H9 (cell line): ENCODE results near the gene ODAD3. TPM values are rescaled to one million over a fixed set of nuclear protein-coding genes. Genes with fewer than 3 reads are reported as not detected.

ENCODE experiments used
- DNase-seq: peaks from one replicate; pipeline ENCODE4 v3.0.0-alpha.2; 2017
- H2AFZ ChIP-seq: one replicate; pipeline ENCODE4 v1.6.1; 2013; ENCODE audit warnings: mild to moderate bottlenecking, low read length, control low read depth, moderate library complexity
- H2AK5ac ChIP-seq: 2 replicates; pipeline ENCODE4 v1.6.1; 2013; ENCODE audit warnings: low read length, control low read depth, mixed read lengths; ENCODE audit not compliant: insufficient read length
- H2BK120ac ChIP-seq: one replicate; pipeline ENCODE4 v1.6.1; 2013; ENCODE audit warnings: low read depth, mild to moderate bottlenecking, low read length, control low read depth, inconsistent platforms; ENCODE audit not compliant: poor library complexity, severe bottlenecking
- H2BK12ac ChIP-seq: 2 replicates; pipeline ENCODE4 v1.6.1; 2013; ENCODE audit warnings: low read length, control low read depth, mixed read lengths, low read depth; ENCODE audit not compliant: insufficient read length
- H2BK15ac ChIP-seq: 2 replicates; pipeline ENCODE4 v1.6.1; 2013; ENCODE audit warnings: low read depth, low read length, control low read depth
- H2BK20ac ChIP-seq: one replicate; pipeline ENCODE4 v1.6.1; 2013; ENCODE audit warnings: low read depth, mild to moderate bottlenecking, low read length, control low read depth, inconsistent platforms; ENCODE audit not compliant: poor library complexity, severe bottlenecking
- H2BK5ac ChIP-seq: 2 replicates; pipeline ENCODE4 v1.6.1; 2013; ENCODE audit warnings: low read length, control low read depth, mixed read lengths; ENCODE audit not compliant: insufficient read length
- H3K14ac ChIP-seq: 2 replicates; pipeline ENCODE4 v1.6.1; 2013; ENCODE audit warnings: low read length, control low read depth; ENCODE audit not compliant: insufficient read depth
- H3K18ac ChIP-seq: 2 replicates; pipeline ENCODE4 v1.6.1; 2013; ENCODE audit warnings: low read depth, mild to moderate bottlenecking, mixed read lengths, low read length, control low read depth; ENCODE audit not compliant: insufficient read length
- H3K23ac ChIP-seq: 2 replicates; pipeline ENCODE4 v1.6.1; 2013; ENCODE audit warnings: low read length, control low read depth, mixed read lengths, low read depth; ENCODE audit not compliant: insufficient read length
- H3K23me2 ChIP-seq: 2 replicates; pipeline ENCODE4 v1.6.1; 2013; ENCODE audit warnings: low read depth, mild to moderate bottlenecking, mixed read lengths, low read length, control low read depth; ENCODE audit not compliant: insufficient read length, poor library complexity, severe bottlenecking
- H3K27ac ChIP-seq: 2 replicates; pipeline ENCODE4 v1.5.1; 2013; ENCODE audit warnings: low read length, control low read depth, mixed read lengths, low read depth; ENCODE audit not compliant: insufficient read length
- H3K27me3 ChIP-seq: 2 replicates; pipeline ENCODE4 v1.6.1; 2013; ENCODE audit warnings: low read length, control low read depth, inconsistent platforms; ENCODE audit not compliant: insufficient read depth
- H3K4ac ChIP-seq: 2 replicates; pipeline ENCODE4 v1.6.1; 2013; ENCODE audit warnings: low read depth, mild to moderate bottlenecking, control low read depth, inconsistent platforms, low read length, moderate library complexity
- H3K4me1 ChIP-seq: 2 replicates; pipeline ENCODE4 v1.6.1; 2013; ENCODE audit warnings: low read length, control low read depth, inconsistent platforms; ENCODE audit not compliant: insufficient read depth
- H3K4me2 ChIP-seq: 2 replicates; pipeline ENCODE4 v1.6.1; 2013; ENCODE audit warnings: low read length, control low read depth, mixed read lengths; ENCODE audit not compliant: insufficient read length, insufficient read depth
- H3K56ac ChIP-seq: 2 replicates; pipeline ENCODE4 v1.6.1; 2013; ENCODE audit warnings: low read depth, mild to moderate bottlenecking, mixed read lengths, low read length, control low read depth; ENCODE audit not compliant: insufficient read length
- H3K79me1 ChIP-seq: 2 replicates; pipeline ENCODE4 v1.6.1; 2013; ENCODE audit warnings: low read depth, mild to moderate bottlenecking, moderate library complexity, low read length, control low read depth, inconsistent platforms; ENCODE audit not compliant: insufficient read depth, poor library complexity, severe bottlenecking
- H3K79me2 ChIP-seq: 2 replicates; pipeline ENCODE4 v1.6.1; 2013; ENCODE audit warnings: low read length, control low read depth, inconsistent platforms; ENCODE audit not compliant: insufficient read depth
- H3K9ac ChIP-seq: 2 replicates; pipeline ENCODE4 v1.6.1; 2013; ENCODE audit warnings: low read length, control low read depth, mixed read lengths; ENCODE audit not compliant: insufficient read length; ENCODE audit errors: extremely low read depth
- H3K9me3 ChIP-seq: one replicate; pipeline ENCODE4 v1.6.1; 2013; ENCODE audit warnings: low read depth, low read length, inconsistent platforms; ENCODE audit not compliant: control insufficient read depth
- H3T11ph ChIP-seq: one replicate; pipeline ENCODE4 v1.6.1; 2013; ENCODE audit warnings: mild to moderate bottlenecking, low read length, control low read depth, inconsistent platforms
- H4K20me1 ChIP-seq: one replicate; pipeline ENCODE4 v1.6.1; 2013; ENCODE audit not compliant: control insufficient read depth, insufficient read length, insufficient read depth
- H4K5ac ChIP-seq: 2 replicates; pipeline ENCODE4 v1.6.1; 2013; ENCODE audit warnings: low read depth, mild to moderate bottlenecking, mixed read lengths, low read length, control low read depth; ENCODE audit not compliant: insufficient read length
- H4K8ac ChIP-seq: replicated peaks from 2 replicates; pipeline ENCODE4 v1.6.1; 2013; ENCODE audit warnings: low read length, control low read depth, mixed read lengths, low read depth; ENCODE audit not compliant: insufficient read length
- H4K91ac ChIP-seq: 2 replicates; pipeline ENCODE4 v1.6.1; 2013; ENCODE audit warnings: low read depth, mild to moderate bottlenecking, moderate library complexity, mixed read lengths, low read length, control low read depth; ENCODE audit not compliant: insufficient read length
- H3K27ac Mint-ChIP-seq, 3 experiments: 2 replicates in 2 of 3; 3 replicates in 1 of 3; pipeline ENCODE4 v1.8.0; 2020 to 2021; ENCODE audit warnings: mixed read lengths in 3 of 3, mild to moderate bottlenecking in 1 of 3, moderate library complexity in 1 of 3
- H3K27me3 Mint-ChIP-seq: 2 replicates; pipeline ENCODE4 v1.8.0; 2021; ENCODE audit warnings: low read depth, mild to moderate bottlenecking, moderate library complexity, mixed read lengths
- H3K36me3 Mint-ChIP-seq, 3 experiments: 2 replicates in 2 of 3; 3 replicates in 1 of 3; pipeline ENCODE4 v1.8.0; 2020 to 2021; ENCODE audit warnings: low read depth in 3 of 3, mixed read lengths in 3 of 3; ENCODE audit not compliant: insufficient read depth in 1 of 3
- H3K4me1 Mint-ChIP-seq, 2 experiments: 2 replicates each; pipeline ENCODE4 v1.8.0; 2020; ENCODE audit warnings: mixed read lengths in 2 of 2
- H3K4me3 Mint-ChIP-seq, 2 experiments: 2 replicates in 1 of 2; 3 replicates in 1 of 2; pipeline ENCODE4 v1.8.0; 2020 to 2021; ENCODE audit warnings: mild to moderate bottlenecking in 2 of 2, mixed read lengths in 2 of 2, moderate library complexity in 1 of 2
- H3K9me3 Mint-ChIP-seq, 2 experiments: 2 replicates in 1 of 2; 3 replicates in 1 of 2; pipeline ENCODE4 v1.8.0; 2020; ENCODE audit warnings: mild to moderate bottlenecking in 2 of 2, mixed read lengths in 2 of 2, moderate library complexity in 1 of 2
- CTCF ChIP-seq: fragments of 200-600 bp; sonication (generic); conservative IDR thresholded peaks from 3 replicates; pipeline ENCODE4 v1.8.0; 2021; ENCODE audit warnings: antibody characterized with exemption, mild to moderate bottlenecking
- WGBS: extraction: QIAGEN DNeasy Blood & Tissue Kit; methylation state at CpG from one replicate; pipeline ENCODE4 v1.1.7; 2013; ENCODE audit warnings: missing lambda C conversion rate, low lambda C conversion rate, mixed read lengths; ENCODE audit not compliant: insufficient read length; ENCODE audit errors: extremely low coverage; 5-methylcytosine and 5-hydroxymethylcytosine counted together
- total RNA-seq: library from RNA; stranded (reverse); gene quantifications from 2 replicates; pipeline ENCODE4 v1.2.1, GENCODE V29; 2021

The ODAD3 gene
- total RNA-seq, 1 experiment from 2014 or later, result 2.5 TPM

GRCh38 chr19:11370744-11371143 lies 64.2 kb downstream of the ODAD3 start:
- H3K4me2 ChIP-seq, result no peak overlapping the region
- H3K56ac ChIP-seq, result no peak overlapping the region
- H3K36me3 Mint-ChIP-seq, result peaks cover 0 to 21% (median 9%) of the 10 kb centered on the region in 3 experiments; a peak in 6 of 7 replicates
- no peaks in the 10 kb centered on the region for H3K27me3 Mint-ChIP-seq
- H2BK5ac ChIP-seq, result no peak overlapping the region
- no peak overlapping the region for H2BK120ac ChIP-seq
- no peaks in the 10 kb centered on the region for H3K79me1 ChIP-seq
- no peaks in the 10 kb centered on the region for H3K27me3 ChIP-seq
- H3K4ac ChIP-seq, result no peak overlapping the region
- peaks cover 0 to 9% of the 10 kb centered on the region in 2 experiments; a peak in 3 of 4 replicates for H3K4me1 Mint-ChIP-seq
- WGBS, result no CpG with 5 or more reads among the region's 2 CpGs
- no peak overlapping the region for H2AK5ac ChIP-seq
- H2BK12ac ChIP-seq, result no peak overlapping the region
- H3K23ac ChIP-seq, result no peak overlapping the region
- no peak overlapping the region for H3K14ac ChIP-seq
- H3K9me3 ChIP-seq, result no peaks in the 10 kb centered on the region
- no peak overlapping the region for H4K91ac ChIP-seq
- H2BK15ac ChIP-seq, result no peak overlapping the region
- H3T11ph ChIP-seq, result no peak overlapping the region
- H4K5ac ChIP-seq, result no peak overlapping the region
- H3K4me3 Mint-ChIP-seq, result no peak overlapping the region; a peak in 1 of 5 replicates
- H3K27ac Mint-ChIP-seq, result no peak overlapping the region
- no peak overlapping the region for H3K18ac ChIP-seq
- H3K23me2 ChIP-seq, result no peaks in the 10 kb centered on the region
- no peak overlapping the region for H2BK20ac ChIP-seq
- no peak overlapping the region for H3K9ac ChIP-seq
- no peaks in the 10 kb centered on the region for H4K20me1 ChIP-seq
- no peak overlapping the region for H2AFZ ChIP-seq
- DNase-seq, result no peak
- no peak overlapping the region for H4K8ac ChIP-seq
- no peaks in the 10 kb centered on the region for H3K9me3 Mint-ChIP-seq
- no peaks in the 10 kb centered on the region for H3K4me1 ChIP-seq
- H3K79me2 ChIP-seq, result no peaks in the 10 kb centered on the region
- TF ChIP-seq CTCF, result no peak
- no peak overlapping the region for H3K27ac ChIP-seq

Other genes with a start within 250 kb of the ODAD3 start
- gene KANK2, start 237.6 kb downstream of the ODAD3 start, total RNA-seq, result 42.0 and 44.0 TPM in 2 replicates
- not detected in 2 replicates for gene ANGPTL8, start 195.5 kb downstream of the ODAD3 start, total RNA-seq
- gene DOCK6, start 172.6 kb downstream of the ODAD3 start, total RNA-seq, result 57.9 and 59.4 TPM in 2 replicates
- not detected in 2 replicates for gene TSPAN16, start 139.0 kb downstream of the ODAD3 start, total RNA-seq
- 29.4 and 32.8 TPM in 2 replicates for gene RAB3D, start 95.5 kb downstream of the ODAD3 start, total RNA-seq
- gene TMEM205, start 88.9 kb downstream of the ODAD3 start, total RNA-seq, result 69.7 and 73.1 TPM in 2 replicates
- gene CCDC159, start 88.6 kb downstream of the ODAD3 start, total RNA-seq, result 5.7 and 5.8 TPM in 2 replicates
- gene PLPPR2, start 79.7 kb downstream of the ODAD3 start, total RNA-seq, result 6.1 and 8.0 TPM in 2 replicates
- gene SWSAP1, start 60.5 kb downstream of the ODAD3 start, total RNA-seq, result 3.8 and 5.2 TPM in 2 replicates
- 8.9 and 9.3 TPM in 2 replicates for gene EPOR, start 50.8 kb downstream of the ODAD3 start, total RNA-seq
- gene RGL3, start 15.8 kb downstream of the ODAD3 start, total RNA-seq, result 58.5 and 65.9 TPM in 2 replicates
- 431 and 437 TPM in 2 replicates for gene PRKCSH, start 514 bp upstream of the ODAD3 start, total RNA-seq
- gene ELAVL3, start 45.9 kb upstream of the ODAD3 start, total RNA-seq, result 1.2 and 1.4 TPM in 2 replicates
- gene ZNF653, start 70.7 kb upstream of the ODAD3 start, total RNA-seq, result 9.1 and 11.6 TPM in 2 replicates
- 40.0 and 42.4 TPM in 2 replicates for gene ECSIT, start 94.0 kb upstream of the ODAD3 start, total RNA-seq
- gene CNN1, start 103.7 kb upstream of the ODAD3 start, total RNA-seq, result 15.7 and 17.9 TPM in 2 replicates
- gene ELOF1, start 124.1 kb upstream of the ODAD3 start, total RNA-seq, result 84.9 and 88.6 TPM in 2 replicates
- gene ACP5, start 142.5 kb upstream of the ODAD3 start, total RNA-seq, result 2.3 and 4.0 TPM in 2 replicates
- gene ZNF627, start 162.4 kb upstream of the ODAD3 start, total RNA-seq, result 12.2 and 12.8 TPM in 2 replicates